SU-DHL-6 (cell line): ENCODE measurements around the gene PLN.

ENCODE experiments used
- CTCF ChIP-seq: fragments of 200-600 bp; sonication (generic); IDR thresholded peaks from one replicate; pipeline ENCODE4 v1.5.1; 2017; ENCODE audit warnings: antibody characterized with exemption, mild to moderate bottlenecking, low read length, moderate library complexity; ENCODE audit not compliant: insufficient read depth, poor library complexity, severe bottlenecking
- EZH2phosphoT487 ChIP-seq: fragments of 200-600 bp; sonication (generic), shearing (Covaris generic); conservative IDR thresholded peaks from 2 replicates; pipeline ENCODE4 v1.6.1; 2018; ENCODE audit warnings: mild to moderate bottlenecking, antibody characterized with exemption, low read length, moderate library complexity, mixed read lengths

GRCh38 chr6:118542184-118542952 is 5.7 kb upstream of the PLN start:
- TF ChIP-seq CTCF (no peak), EZH2phosphoT487 (no peak)
